HepG2 (cell line): Measurements from ENCODE around the gene PNPLA2. TPM values are rescaled to one million over a fixed set of nuclear protein-coding genes. Genes with fewer than 3 reads are reported as not detected.
A peak's percentile ranks its signal among the peaks of the same experiment; 100 is the strongest.

Experiments used
- DDIT3 ChIP-seq: sonication (generic); formaldehyde crosslinking; IDR thresholded peaks from 2 replicates; pipeline ENCODE4 v1.4.0; 2020; ENCODE audit warnings: mild to moderate bottlenecking, missing genetic modification reagents
- DRAP1 ChIP-seq: IDR thresholded peaks from 2 replicates; pipeline ENCODE4 v1.6.1; 2016; ENCODE audit warnings: missing genetic modification reagents, missing compliant biosample characterization
- ELK4 ChIP-seq: sonication (generic); formaldehyde crosslinking; IDR thresholded peaks from 2 replicates; pipeline ENCODE4 v1.9.0; 2021; ENCODE audit warnings: missing genetic modification reagents, borderline replicate concordance
- HNRNPLL ChIP-seq: fragments of 200-400 bp; formaldehyde crosslinking; IDR thresholded peaks from 2 replicates; pipeline ENCODE4 v1.6.1; 2017; ENCODE audit warnings: mild to moderate bottlenecking, low read depth, low read length; ENCODE audit not compliant: poor library complexity, severe bottlenecking
- MAX ChIP-seq: IDR thresholded peaks from 2 replicates; pipeline ENCODE4 v1.6.1; 2012; ENCODE audit warnings: inconsistent platforms
- MTA3 ChIP-seq: sonication (generic); formaldehyde crosslinking; IDR thresholded peaks from 2 replicates; pipeline ENCODE4 v1.4.0; 2020; ENCODE audit warnings: missing genetic modification reagents
- NCOA5 ChIP-seq: sonication (generic); formaldehyde crosslinking; IDR thresholded peaks from 2 replicates; pipeline ENCODE4 v1.4.0; 2020; ENCODE audit warnings: missing genetic modification reagents
- NFE2L1 ChIP-seq: sonication (generic); formaldehyde crosslinking; IDR thresholded peaks from 2 replicates; pipeline ENCODE4 v1.4.0; 2020; ENCODE audit warnings: missing genetic modification reagents, mild to moderate bottlenecking, borderline replicate concordance
- NFYB ChIP-seq: sonication (generic); formaldehyde crosslinking; IDR thresholded peaks from 2 replicates; pipeline ENCODE4 v1.4.0; 2020; ENCODE audit warnings: missing genetic modification reagents
- ONECUT2 ChIP-seq: sonication (generic); formaldehyde crosslinking; IDR thresholded peaks from 2 replicates; pipeline ENCODE4 v1.4.0; 2020; ENCODE audit warnings: missing genetic modification reagents
- POLR2G ChIP-seq: fragments of 200-400 bp; formaldehyde crosslinking; IDR thresholded peaks from 2 replicates; pipeline ENCODE4 v1.6.1; 2018; ENCODE audit warnings: mild to moderate bottlenecking, low read depth, low read length, moderate library complexity
- SMAD3 ChIP-seq: sonication (generic); formaldehyde crosslinking; IDR thresholded peaks from 2 replicates; pipeline ENCODE4 v1.4.0; 2020; ENCODE audit warnings: missing genetic modification reagents
- SRSF9 ChIP-seq: fragments of 200-400 bp; formaldehyde crosslinking; IDR thresholded peaks from 2 replicates; pipeline ENCODE4 v1.6.1; 2018; ENCODE audit warnings: borderline replicate concordance, mild to moderate bottlenecking, low read depth, low read length; ENCODE audit not compliant: insufficient read depth, poor library complexity, severe bottlenecking
- TEAD3 ChIP-seq: optimal IDR thresholded peaks from 2 replicates; pipeline ENCODE3; 2016; ENCODE audit warnings: borderline replicate concordance
- THAP7 ChIP-seq: sonication (generic); formaldehyde crosslinking; IDR thresholded peaks from 2 replicates; pipeline ENCODE4 v1.8.1; 2023; ENCODE audit warnings: mild to moderate bottlenecking, missing genetic modification reagents
- ZBTB3 ChIP-seq: sonication (generic); formaldehyde crosslinking; IDR thresholded peaks from 2 replicates; pipeline ENCODE4 v1.4.0; 2020; ENCODE audit warnings: low read depth, mild to moderate bottlenecking, moderate library complexity, missing genetic modification reagents, borderline replicate concordance
- ZBTB33 ChIP-seq: sonication (generic); formaldehyde crosslinking; IDR thresholded peaks from 2 replicates; pipeline ENCODE4 v1.4.0; 2020; ENCODE audit warnings: missing genetic modification reagents
- ZBTB42 ChIP-seq: sonication (generic); formaldehyde crosslinking; IDR thresholded peaks from 2 replicates; pipeline ENCODE4 v1.5.0; 2020; ENCODE audit warnings: mild to moderate bottlenecking, missing genetic modification reagents
- ZFYVE20 ChIP-seq: sonication (generic); formaldehyde crosslinking; IDR thresholded peaks from 2 replicates; pipeline ENCODE4 v1.8.0; 2023; ENCODE audit warnings: low read depth, mild to moderate bottlenecking, moderate library complexity, missing genetic modification reagents, borderline replicate concordance
- ZNF232 ChIP-seq: sonication (generic); formaldehyde crosslinking; IDR thresholded peaks from 2 replicates; pipeline ENCODE4 v1.4.0; 2020; ENCODE audit warnings: missing genetic modification reagents, borderline replicate concordance
- ZNF256 ChIP-seq: sonication (generic); formaldehyde crosslinking; conservative IDR thresholded peaks from 2 replicates; pipeline ENCODE4 v1.4.0; 2020; ENCODE audit warnings: missing genetic modification reagents
- ZNF329 ChIP-seq: sonication (generic); formaldehyde crosslinking; IDR thresholded peaks from 2 replicates; pipeline ENCODE4 v1.9.0; 2021; ENCODE audit warnings: low read depth, mild to moderate bottlenecking, missing genetic modification reagents
- ZNF513 ChIP-seq: sonication (generic); formaldehyde crosslinking; conservative IDR thresholded peaks from 2 replicates; pipeline ENCODE4 v1.5.0; 2020; ENCODE audit warnings: missing genetic modification reagents
- ZSCAN30 ChIP-seq: sonication (generic); formaldehyde crosslinking; IDR thresholded peaks from 2 replicates; pipeline ENCODE4 v1.5.0; 2020; ENCODE audit warnings: mild to moderate bottlenecking, missing genetic modification reagents
- polyA plus RNA-seq, 8 experiments: library from polyadenylated mRNA; depleted of rRNA in 3 of 8; stranded (reverse) in 7 of 8; unstranded in 1 of 8; fragments of >200 nt; fragmentation: Illumina TruSeq in 4 of 8; extraction: Trizol in 4 of 8; gene quantifications; 2 replicates each; pipeline versions ENCODE4 v1.2.1 to v1.2.3, GENCODE V29; 2011 to 2016; ENCODE audit warnings: low read depth in 4 of 8, missing spikeins in 1 of 8, mixed read lengths in 1 of 8; ENCODE audit not compliant: insufficient read depth in 1 of 8
- total RNA-seq, 5 experiments: library from RNA; depleted of rRNA; stranded (reverse); fragments of >200 nt; fragmentation: Illumina TruSeq; extraction: Trizol; gene quantifications; 2 replicates each; pipeline ENCODE4 v1.2.3, GENCODE V29; 2016; ENCODE audit warnings: low read depth in 1 of 5

PNPLA2 gene
- total and polyA plus RNA-seq, 2 of the 13 experiments (the other 11 are each of a cell fraction or from before 2014, with no cell fraction given), result 10.5 to 43.2 TPM

GRCh38 chr11:842370-843002 is 23.8 kb downstream of the PNPLA2 start, which contains the start of the genes POLR2L and TSPAN4 (continued):
- TF ChIP-seq NFE2L1 (CRISPR knock-in tag) (no peak), ZFYVE20 (CRISPR knock-in tag) (no peak), TEAD3 (no peak), ZNF513 (no peak; the same call in 1 of the 2 replicates), NFYB (CRISPR knock-in tag) (no peak), DRAP1 (CRISPR knock-in tag) (peak; percentile 59; the same call in 1 of the 2 replicates), ELK4 (no peak), ZNF329 (0 out of 2 replicates have a peak, but pooled peaks have one; percentile 19), THAP7 (no peak), ONECUT2 (no peak), HNRNPLL (peak; percentile 67), NCOA5 (CRISPR knock-in tag) (no peak), MAX (peak; percentile 97), SMAD3 (no peak), ZNF256 (no peak), POLR2G (peak; percentile 98), ZBTB3 (CRISPR knock-in tag) (no peak), ZNF232 (peak; percentile 45; the same call in 1 of the 2 replicates), DDIT3 (CRISPR knock-in tag) (no peak), ZSCAN30 (CRISPR knock-in tag) (no peak; the same call in 1 of the 2 replicates), SRSF9 (no peak), MTA3 (CRISPR knock-in tag) (no peak), ZBTB33 (CRISPR knock-in tag) (no peak), ZBTB42 (CRISPR knock-in tag) (no peak)
